GM18873 (cell line): ENCODE measurements around the gene CR2.
"Not testable (repeated sequence)": the region's sequence is repeated elsewhere in the genome, so short reads cannot be mapped to it uniquely, and the experiment has no call there.

ENCODE experiments used
- ATAC-seq: cut with Tn5 transposase; IDR thresholded peaks from one replicate; pipeline ENCODE4 v1.9.1; 2021; ENCODE audit warnings: mild to moderate bottlenecking, moderate library complexity, moderate number of reproducible peaks; ENCODE audit not compliant: unreplicated experiment, low FRiP score

Gene CR2

DNA sequence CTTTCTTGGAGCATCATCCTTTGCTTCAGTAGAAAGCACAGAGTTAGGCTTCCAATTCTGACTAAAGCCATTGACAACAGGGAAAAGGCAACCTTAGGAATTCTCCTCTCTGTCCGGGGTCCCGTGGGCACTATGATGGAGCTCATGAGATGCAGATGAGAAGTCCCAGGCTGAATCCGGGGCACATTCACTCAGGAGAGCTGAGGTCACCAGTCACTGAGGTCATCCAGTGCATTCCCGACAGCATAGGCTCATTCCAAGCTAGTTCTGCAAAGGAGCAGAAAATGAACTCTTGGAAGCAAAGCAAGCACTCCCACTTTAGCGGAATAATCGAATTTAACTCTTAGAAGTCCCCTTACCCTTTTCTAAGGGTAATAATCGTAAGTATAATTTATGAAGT is 48.6 kb downstream of the CR2 start:
- no peak for ATAC-seq

DNA sequence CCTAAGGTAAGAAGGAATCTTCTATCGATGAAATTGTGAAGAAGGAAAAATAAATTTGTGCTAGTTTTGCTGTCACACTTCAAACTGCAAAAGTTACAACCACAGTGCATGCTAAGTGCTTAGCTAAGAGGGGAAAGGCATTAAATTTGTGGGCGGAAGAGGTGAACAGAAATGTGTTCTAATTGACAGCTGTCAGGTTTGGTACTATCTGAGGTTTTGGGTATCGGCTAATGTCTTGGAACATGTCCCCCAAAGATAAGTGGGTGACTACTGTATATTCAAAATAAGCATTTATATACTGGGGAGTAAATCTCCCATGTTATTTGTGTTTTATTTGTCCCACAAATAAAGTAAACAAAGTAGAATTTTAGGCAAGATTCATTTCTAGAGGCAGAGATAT is 49.8 kb downstream of the CR2 start:
- no peak for ATAC-seq

DNA sequence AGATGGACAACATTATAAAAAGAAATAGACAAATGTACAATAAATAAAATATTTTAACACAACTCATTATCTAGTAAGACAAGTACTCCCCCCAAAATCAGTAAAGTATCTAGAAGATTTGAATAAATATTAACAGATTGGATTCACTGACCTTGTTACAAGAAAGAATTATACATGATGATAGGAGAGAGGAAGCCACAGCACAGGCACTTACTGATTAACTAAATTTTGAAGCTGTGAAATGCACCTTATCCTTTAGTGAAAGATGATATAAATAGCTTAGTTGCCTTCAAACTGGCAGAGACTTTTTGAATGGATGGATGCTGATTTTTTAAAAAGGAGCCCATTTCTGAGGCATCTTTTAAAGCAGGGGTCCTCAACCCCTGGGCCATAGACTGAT is 50.3 kb downstream of the CR2 start:
- no peak for ATAC-seq

DNA sequence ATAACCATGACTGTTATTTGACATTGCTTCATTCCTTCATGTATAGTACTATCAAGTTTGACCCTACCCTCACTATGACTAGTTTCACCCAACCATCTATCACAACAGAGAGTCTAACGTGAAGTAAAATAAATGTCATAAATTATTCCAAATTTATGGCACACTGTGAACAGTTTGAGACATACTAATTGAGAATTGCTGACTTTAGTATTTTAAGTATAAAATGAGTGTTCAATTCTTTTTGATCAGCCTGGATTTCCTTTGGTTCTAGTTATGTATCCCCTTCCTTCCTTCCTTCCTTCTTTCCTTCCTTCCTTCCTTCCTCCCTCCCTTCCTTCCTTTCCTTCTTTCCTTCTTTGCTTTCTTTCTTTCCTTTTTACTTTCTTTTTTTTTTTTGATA is 56.3 kb downstream of the CR2 start:
- no peak for ATAC-seq

DNA sequence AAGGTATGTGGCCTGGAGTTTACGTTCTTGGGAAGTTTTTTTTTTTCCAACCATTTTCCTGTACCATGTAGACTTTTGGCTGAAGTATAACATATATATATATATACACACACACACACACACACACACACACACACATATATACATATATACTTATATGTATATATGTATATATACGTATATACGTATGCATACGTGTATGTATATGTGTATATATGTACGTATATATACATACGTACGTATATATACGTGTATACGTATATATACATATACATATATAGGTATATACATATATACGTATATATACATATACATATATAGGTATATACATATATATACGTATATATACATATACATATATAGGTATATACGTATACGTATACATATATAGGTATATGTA is 60.8 kb downstream of the CR2 start:
- no peak for ATAC-seq

DNA sequence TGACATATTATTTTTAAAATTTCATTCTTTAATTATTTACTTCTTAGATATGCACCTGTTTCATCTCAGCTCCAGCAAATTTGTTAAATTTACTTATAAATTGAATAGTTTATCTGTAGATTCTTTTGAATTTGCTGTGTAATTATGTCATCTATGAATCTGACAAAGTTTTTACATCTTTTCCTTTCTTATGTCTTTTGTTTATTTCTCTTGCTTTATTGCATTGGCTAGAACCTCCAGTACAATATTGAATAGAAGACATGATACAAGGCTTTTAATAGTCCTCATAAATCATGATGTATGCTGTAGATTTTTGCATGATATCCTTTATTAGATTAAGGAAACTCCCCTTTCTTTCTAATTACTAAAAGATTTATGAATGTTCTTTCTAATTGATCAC is 62.6 kb downstream of the CR2 start:
- ATAC-seq, result no peak

DNA sequence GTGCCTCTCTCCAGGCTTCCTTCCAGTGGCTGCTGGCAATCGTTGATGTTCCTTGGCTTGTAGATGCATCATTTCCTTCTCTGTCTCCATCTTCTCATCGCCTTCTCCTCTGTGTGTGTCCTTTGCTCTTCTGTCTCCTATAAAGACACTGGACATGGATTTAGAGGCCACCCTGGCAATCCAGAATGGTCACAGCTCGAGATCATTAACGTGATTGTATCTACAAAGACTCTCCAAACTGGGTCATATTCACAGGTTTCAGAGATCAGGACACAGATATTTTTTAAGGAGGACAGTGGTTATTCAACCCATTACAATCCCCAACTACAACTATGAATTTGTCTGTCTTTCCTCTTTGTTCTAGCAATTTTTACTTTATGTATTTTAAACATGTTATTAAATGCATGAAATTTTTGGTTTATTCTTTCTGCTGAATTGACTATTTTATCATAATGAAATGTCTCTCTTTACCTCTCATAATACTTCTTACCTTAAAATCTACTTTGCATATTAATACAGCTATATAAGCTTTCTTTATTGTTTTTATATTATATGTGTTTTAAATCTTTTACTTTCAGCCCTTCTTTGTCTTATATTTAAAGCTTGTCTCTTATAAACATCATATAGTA is 64.6 kb downstream of the CR2 start:
- ATAC-seq, result no peak

DNA sequence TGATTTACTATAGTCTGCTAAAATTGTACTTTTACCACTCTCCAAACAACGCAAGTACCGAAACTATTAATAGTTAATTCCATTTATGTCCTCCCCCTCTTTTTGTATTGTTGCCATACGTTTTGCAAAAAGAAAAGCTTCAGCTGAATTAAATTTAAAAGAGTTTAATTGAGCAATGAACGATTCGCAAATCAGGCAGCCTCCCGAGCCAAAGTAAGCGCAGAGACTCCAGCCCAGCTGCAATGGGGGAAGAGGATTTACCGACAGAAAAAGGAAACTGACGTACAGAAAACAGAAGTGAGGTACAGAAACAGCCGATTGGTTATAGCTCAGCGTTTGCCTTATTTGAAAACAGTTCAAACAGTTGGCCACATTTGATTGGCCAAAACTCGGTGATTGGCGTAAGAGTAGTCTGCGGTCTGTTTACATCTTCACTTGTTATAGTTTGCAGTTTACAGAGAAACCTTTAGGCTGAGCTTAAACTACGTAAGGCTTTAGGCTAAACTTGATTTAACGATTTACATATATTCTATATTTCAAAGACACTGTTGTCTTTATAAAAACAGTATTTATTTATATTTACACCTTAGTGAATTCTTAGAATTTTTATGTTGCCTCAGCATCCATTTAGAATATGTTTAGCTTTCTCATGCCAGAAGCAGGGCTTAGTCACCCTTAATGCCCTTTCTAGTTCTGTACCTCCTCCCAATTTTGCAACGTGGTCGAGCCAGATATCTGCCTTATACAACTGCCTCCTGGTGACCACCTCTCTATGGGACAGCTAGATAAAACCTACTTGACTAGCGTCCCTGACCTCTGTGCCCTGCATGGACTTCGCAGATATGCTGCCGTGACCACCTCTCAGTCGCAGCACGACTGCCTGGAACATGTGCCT is 65.6 kb downstream of the CR2 start:
- no peak for ATAC-seq

DNA sequence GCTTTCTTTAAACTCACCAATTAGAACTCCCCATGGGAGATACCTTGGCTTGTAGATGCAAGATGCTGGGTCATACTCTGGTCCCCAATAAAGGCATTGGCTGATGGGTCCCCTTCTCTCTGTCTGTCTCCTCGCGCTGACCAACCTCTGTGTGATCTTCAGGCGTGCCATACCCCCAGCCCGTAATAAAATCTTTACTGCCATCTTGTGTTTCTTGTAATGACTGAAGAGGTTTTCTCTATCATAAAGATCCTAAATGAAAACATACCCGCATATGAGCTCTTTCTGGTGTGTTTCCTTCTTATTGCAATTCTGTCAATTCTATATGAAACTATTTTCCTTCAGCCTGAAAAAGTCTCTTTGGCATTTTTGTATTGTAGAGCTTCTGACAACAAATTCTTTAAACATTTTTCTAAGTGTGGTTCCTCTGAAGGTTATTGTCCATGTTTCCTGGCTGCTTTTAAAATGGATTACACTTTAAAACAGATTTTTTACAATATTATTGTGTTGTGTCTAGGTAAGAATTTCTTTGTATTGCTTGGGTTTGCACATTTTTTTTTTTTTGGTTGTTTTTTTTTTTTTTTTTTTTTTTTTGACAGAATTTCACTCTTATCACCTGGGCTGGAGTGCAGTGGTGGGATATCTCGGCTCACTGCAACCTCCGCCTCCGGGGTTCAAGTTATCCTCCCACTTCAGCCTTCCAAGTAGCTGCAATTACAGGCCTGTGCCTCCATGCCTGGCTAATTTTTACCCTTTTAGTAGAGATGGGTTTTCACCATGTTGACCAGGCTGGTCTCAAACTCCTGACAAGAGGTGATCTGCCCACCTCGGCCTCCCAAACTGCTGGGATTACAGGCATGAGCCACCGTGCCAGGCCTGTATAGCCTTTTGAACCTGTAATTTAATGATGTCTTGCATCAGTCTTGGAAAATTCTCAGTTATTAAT is 66.5 kb downstream of the CR2 start:
- ATAC-seq, result not testable (repeated sequence)

DNA sequence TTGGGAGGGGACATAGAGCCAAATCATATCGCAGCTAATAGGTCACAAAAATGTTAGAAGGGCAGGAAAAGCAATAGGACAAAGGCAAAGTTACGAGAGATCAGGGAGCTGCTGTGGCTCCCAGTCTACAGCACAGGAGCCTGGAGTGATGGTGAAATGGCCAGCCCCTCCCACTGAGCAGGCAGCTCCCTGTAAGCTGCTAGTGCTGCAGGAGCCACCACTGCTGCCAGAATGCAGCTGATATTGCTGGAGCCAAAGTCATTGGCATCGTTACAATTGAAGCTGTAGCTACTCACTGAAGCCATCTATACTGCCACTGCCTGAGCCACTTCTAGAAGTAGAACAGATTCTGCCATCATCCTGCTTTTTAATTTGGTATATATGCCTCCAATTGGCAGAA is 71.1 kb downstream of the CR2 start:
- not testable (repeated sequence) for ATAC-seq

DNA sequence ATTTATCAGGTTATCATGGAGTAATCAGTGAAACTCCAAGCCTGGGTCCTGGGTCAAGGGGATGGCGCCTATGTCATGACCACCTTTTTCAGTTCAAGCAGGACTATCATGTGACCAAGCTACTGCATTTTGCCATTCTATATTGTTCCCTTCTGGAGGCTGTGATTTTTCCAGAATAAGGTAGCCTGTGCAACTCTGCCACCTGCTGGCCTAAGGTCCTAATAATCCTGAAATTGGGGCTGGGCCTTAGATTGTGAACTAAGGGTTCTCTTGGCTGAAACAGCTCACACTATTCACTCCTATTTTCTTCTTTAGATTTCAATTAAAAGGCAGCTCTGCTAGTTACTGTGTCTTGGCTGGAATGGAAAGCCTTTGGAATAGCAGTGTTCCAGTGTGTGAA is 74.3 kb downstream of the CR2 start:
- ATAC-seq, result not testable (repeated sequence)

DNA sequence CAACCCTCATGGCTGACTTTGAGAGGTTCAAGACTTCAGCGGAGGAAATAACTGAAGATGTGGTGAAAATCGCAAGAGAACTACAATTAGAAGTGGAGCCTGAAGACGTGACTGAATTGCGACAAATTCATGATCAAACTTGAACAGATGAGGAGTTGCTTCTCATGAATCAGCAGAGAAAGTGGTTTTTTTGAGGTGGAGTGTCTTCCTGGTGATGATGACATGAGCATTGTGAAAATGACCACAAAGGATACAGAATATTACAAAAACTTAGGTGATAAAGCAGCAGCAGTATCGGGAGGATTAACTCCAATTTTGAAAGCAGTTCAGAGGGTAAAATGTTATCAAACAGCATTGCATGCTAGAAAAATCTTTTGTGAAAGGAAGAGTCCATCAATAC is 82.1 kb downstream of the CR2 start:
- not testable (repeated sequence) for ATAC-seq
